Endodermal cell (in vitro differentiated cells): ENCODE results near the gene FBXW11. TPM values are rescaled to one million over a fixed set of nuclear protein-coding genes. Genes with fewer than 3 reads are reported as not detected.

Source experiments
- DNase-seq: peaks from one replicate; pipeline ENCODE4 v3.0.0-alpha.2; 2017
- H3K27ac ChIP-seq: 2 replicates; pipeline ENCODE4 v1.5.1; 2013; ENCODE audit warnings: mild to moderate bottlenecking, low read depth, low read length, moderate library complexity
- H3K27me3 ChIP-seq: 2 replicates; pipeline ENCODE4 v1.6.1; 2013; ENCODE audit warnings: mild to moderate bottlenecking, low read length, moderate library complexity; ENCODE audit not compliant: insufficient read depth, control insufficient read depth, poor library complexity, severe bottlenecking
- H3K36me3 ChIP-seq: 2 replicates; pipeline ENCODE4 v1.7.0; 2013; ENCODE audit warnings: mild to moderate bottlenecking, low read length, moderate library complexity; ENCODE audit not compliant: control insufficient read depth, insufficient read depth
- H3K4me1 ChIP-seq: one replicate; pipeline ENCODE4 v1.7.0; 2013; ENCODE audit warnings: low read length; ENCODE audit not compliant: control insufficient read depth, insufficient read depth
- H3K4me3 ChIP-seq: 2 replicates; pipeline ENCODE4 v1.5.1; 2013; ENCODE audit warnings: mild to moderate bottlenecking, low read length, moderate library complexity
- H3K9ac ChIP-seq: 2 replicates; pipeline ENCODE4 v1.6.1; 2013; ENCODE audit warnings: mild to moderate bottlenecking, low read length, moderate library complexity; ENCODE audit not compliant: poor library complexity, severe bottlenecking; ENCODE audit errors: extremely low read depth
- H3K9me3 ChIP-seq: 2 replicates; pipeline ENCODE4 v1.6.1; 2013; ENCODE audit warnings: mild to moderate bottlenecking, low read length, moderate library complexity; ENCODE audit not compliant: control insufficient read depth
- H3K27ac Mint-ChIP-seq: 2 replicates; pipeline ENCODE4 v1.8.0; 2020; ENCODE audit warnings: mixed read lengths
- H3K27me3 Mint-ChIP-seq: 2 replicates; pipeline ENCODE4 v1.8.0; 2021; ENCODE audit warnings: mild to moderate bottlenecking, mixed read lengths; ENCODE audit not compliant: insufficient read depth
- H3K36me3 Mint-ChIP-seq: 2 replicates; pipeline ENCODE4 v1.8.0; 2020; ENCODE audit warnings: low read depth, mixed read lengths
- H3K4me1 Mint-ChIP-seq: 2 replicates; pipeline ENCODE4 v1.8.0; 2020; ENCODE audit warnings: mixed read lengths
- H3K4me3 Mint-ChIP-seq: 2 replicates; pipeline ENCODE4 v1.8.0; 2020; ENCODE audit warnings: mild to moderate bottlenecking, moderate library complexity, mixed read lengths
- H3K9me3 Mint-ChIP-seq: 2 replicates; pipeline ENCODE4 v1.8.0; 2020; ENCODE audit warnings: mild to moderate bottlenecking, mixed read lengths
- WGBS, 2 experiments: methylation state at CpG; one replicate each; pipeline versions ENCODE4 v1.1.5 to v1.1.7; 2013; ENCODE audit warnings: missing lambda C conversion rate in 2 of 2, mixed read lengths in 1 of 2; ENCODE audit not compliant: insufficient coverage in 1 of 2, insufficient read length in 1 of 2; 5-methylcytosine and 5-hydroxymethylcytosine counted together
- total RNA-seq, 2 donors: library from RNA; stranded (reverse); fragmentation: NEBNext Ultra II Directional in 1 of 2; extraction: Animal tissue kit (Norgen Biotek cat#: 25700) in 1 of 2; gene quantifications; 2 replicates in 1 of 2; 3 replicates in 1 of 2; pipeline ENCODE4 v1.2.1, GENCODE V29; 2021
- TF ChIP-seq, protein P1 (sequence below): fragments of 200-600 bp; sonication (generic); conservative IDR thresholded peaks from 2 replicates; pipeline ENCODE4 v1.5.0; 2021; ENCODE audit warnings: antibody characterized with exemption, mild to moderate bottlenecking

The FBXW11 gene
- total RNA-seq, 2 donors from 2014 or later, result 42.2 to 49.4 TPM

DNA sequence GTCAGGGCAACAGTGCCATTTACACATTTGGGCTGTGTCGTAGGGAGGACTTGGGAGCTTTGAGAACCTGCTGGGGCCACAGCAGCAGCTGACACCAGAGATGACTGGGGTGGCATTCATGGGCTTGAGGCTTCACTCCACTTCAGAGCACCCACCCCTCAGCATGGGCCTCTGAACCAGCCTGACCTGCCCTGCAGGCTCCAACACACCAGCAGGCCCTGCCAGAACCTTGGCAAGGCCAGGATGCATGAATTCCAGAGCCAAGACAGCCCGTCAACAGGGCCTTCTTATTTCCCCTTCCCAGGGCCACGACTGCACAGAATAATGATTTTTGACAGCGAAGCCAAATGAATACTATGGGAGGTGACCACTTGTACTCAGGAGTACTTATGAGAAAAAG, 143.8 kb downstream of the FBXW11 start:
- no peak overlapping the region for H3K9ac ChIP-seq
- Mint-ChIP-seq H3K9me3 (no peaks in the 10 kb centered on the region), H3K4me3 (no peak overlapping the region), H3K27ac (no peak overlapping the region), H3K36me3 (peaks cover 28% of the 10 kb centered on the region), H3K4me1 (peaks cover 12% of the 10 kb centered on the region), H3K27me3 (no peaks in the 10 kb centered on the region)
- no peak overlapping the region for H3K4me3 ChIP-seq
- H3K27me3 ChIP-seq, result no peaks in the 10 kb centered on the region
- peaks cover 37% of the 10 kb centered on the region for H3K36me3 ChIP-seq
- no peak for DNase-seq
- 93% methylated on average over 4 of the region's 4 CpGs; no CpG with 5 or more reads in 1 of the 2 experiments for WGBS, 2 experiments
- TF ChIP-seq, protein P1, sequence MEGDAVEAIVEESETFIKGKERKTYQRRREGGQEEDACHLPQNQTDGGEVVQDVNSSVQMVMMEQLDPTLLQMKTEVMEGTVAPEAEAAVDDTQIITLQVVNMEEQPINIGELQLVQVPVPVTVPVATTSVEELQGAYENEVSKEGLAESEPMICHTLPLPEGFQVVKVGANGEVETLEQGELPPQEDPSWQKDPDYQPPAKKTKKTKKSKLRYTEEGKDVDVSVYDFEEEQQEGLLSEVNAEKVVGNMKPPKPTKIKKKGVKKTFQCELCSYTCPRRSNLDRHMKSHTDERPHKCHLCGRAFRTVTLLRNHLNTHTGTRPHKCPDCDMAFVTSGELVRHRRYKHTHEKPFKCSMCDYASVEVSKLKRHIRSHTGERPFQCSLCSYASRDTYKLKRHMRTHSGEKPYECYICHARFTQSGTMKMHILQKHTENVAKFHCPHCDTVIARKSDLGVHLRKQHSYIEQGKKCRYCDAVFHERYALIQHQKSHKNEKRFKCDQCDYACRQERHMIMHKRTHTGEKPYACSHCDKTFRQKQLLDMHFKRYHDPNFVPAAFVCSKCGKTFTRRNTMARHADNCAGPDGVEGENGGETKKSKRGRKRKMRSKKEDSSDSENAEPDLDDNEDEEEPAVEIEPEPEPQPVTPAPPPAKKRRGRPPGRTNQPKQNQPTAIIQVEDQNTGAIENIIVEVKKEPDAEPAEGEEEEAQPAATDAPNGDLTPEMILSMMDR, result no peak
- no peaks in the 10 kb centered on the region for H3K9me3 ChIP-seq
- H3K27ac ChIP-seq, result no peak overlapping the region
- no peaks in the 10 kb centered on the region for H3K4me1 ChIP-seq

DNA sequence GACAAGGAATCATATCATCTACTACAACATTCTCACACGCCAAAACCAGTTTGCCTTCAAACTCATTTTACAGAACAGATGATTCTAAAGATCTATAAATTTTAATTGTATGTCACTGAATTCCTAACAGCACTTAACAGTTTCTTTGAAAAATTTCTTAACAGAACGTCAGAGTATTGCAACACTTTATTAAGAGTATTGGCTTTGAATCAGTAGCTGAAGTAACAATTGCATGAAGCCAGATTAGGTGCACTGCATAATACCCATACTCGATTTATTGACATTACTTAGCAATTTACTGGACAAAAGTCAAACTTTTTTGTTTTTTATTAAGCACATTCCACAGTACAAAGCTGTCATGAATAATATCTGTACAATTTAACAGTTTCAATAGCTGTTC, 145.1 kb downstream of the FBXW11 start:
- no peaks in the 10 kb centered on the region for H3K9me3 Mint-ChIP-seq
- Histone ChIP-seq H3K4me1 (peaks cover 3% of the 10 kb centered on the region), H3K27ac (no peak overlapping the region), H3K36me3 (peaks cover 25% of the 10 kb centered on the region), H3K27me3 (no peaks in the 10 kb centered on the region), H3K9me3 (no peaks in the 10 kb centered on the region), H3K9ac (no peak overlapping the region), H3K4me3 (no peak overlapping the region)
- WGBS, 2 experiments, result 89 to 90% methylated on average over 2 to 3 of the region's 3 CpGs
- no peak overlapping the region for H3K27ac Mint-ChIP-seq
- TF ChIP-seq, protein P1, result no peak
- H3K36me3 Mint-ChIP-seq, result peaks cover 21% of the 10 kb centered on the region
- no peak for DNase-seq
- H3K4me1 Mint-ChIP-seq, result peaks cover 19% of the 10 kb centered on the region
- H3K4me3 Mint-ChIP-seq, result no peak overlapping the region
- no peaks in the 10 kb centered on the region for H3K27me3 Mint-ChIP-seq

DNA sequence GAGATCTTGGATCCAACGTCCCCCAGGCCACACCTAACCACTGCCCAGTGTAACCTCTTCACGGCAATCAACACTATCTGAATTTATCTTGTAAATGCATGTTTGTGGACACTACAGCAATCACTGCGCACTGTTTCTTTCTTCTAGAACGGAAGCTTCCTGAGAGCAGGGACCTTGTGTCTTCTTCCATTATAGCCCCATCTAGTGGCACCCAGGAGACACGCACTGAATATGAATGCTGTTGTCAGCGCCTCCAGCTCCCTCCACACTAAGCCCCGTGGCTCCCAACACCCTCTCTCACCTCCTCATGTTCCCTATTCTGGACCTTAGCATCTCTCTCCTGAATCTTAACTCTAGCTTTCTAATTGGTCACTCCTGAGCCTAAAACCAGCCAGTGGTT, 148.1 kb downstream of the FBXW11 start:
- Histone ChIP-seq H3K27me3 (no peaks in the 10 kb centered on the region), H3K9ac (no peak overlapping the region), H3K27ac (no peak overlapping the region), H3K4me3 (no peak overlapping the region), H3K9me3 (no peaks in the 10 kb centered on the region), H3K4me1 (peaks cover 3% of the 10 kb centered on the region), H3K36me3 (peaks cover 12% of the 10 kb centered on the region)
- H3K4me3 Mint-ChIP-seq, result no peak overlapping the region
- TF ChIP-seq, protein P1, result peak; percentile 79
- DNase-seq, result no peak
- H3K27ac Mint-ChIP-seq, result peak overlapping the region; percentile 82
- H3K36me3 Mint-ChIP-seq, result peaks cover 27% of the 10 kb centered on the region
- peaks cover 19% of the 10 kb centered on the region for H3K4me1 Mint-ChIP-seq
- no peaks in the 10 kb centered on the region for H3K27me3 Mint-ChIP-seq
- no peaks in the 10 kb centered on the region for H3K9me3 Mint-ChIP-seq
- 87 to 88% methylated on average over 4 to 7 of the region's 7 CpGs for WGBS, 2 experiments
